GM23248 (cell line): Measurements from ENCODE around the gene CACNA1C. TPM values are rescaled to one million over a fixed set of nuclear protein-coding genes. Genes with fewer than 3 reads are reported as not detected.

Experiments used
- DNase-seq: peaks from one replicate; pipeline ENCODE4 v3.0.0-alpha.2; 2015
- H2AFZ ChIP-seq: fragments of 200-600 bp; sonication (generic); 2 replicates; pipeline ENCODE4 v1.6.1; 2016; ENCODE audit warnings: antibody characterized with exemption
- H3F3A ChIP-seq: fragments of 200-600 bp; sonication (generic); 2 replicates; pipeline ENCODE4 v1.6.1; 2016; ENCODE audit warnings: mild to moderate bottlenecking, antibody characterized with exemption, mixed run types; ENCODE audit not compliant: insufficient read depth
- H3K27ac ChIP-seq: fragments of 200-600 bp; sonication (generic); 2 replicates; pipeline ENCODE4 v1.5.1; 2016; ENCODE audit warnings: mild to moderate bottlenecking
- H3K27me3 ChIP-seq: fragments of 200-600 bp; sonication (generic); replicated peaks from 2 replicates; pipeline ENCODE4 v1.6.1; 2016; ENCODE audit warnings: mild to moderate bottlenecking; ENCODE audit not compliant: insufficient read depth
- H3K36me3 ChIP-seq: fragments of 200-600 bp; sonication (generic); 2 replicates; pipeline ENCODE4 v1.6.1; 2016; ENCODE audit warnings: low read depth, mild to moderate bottlenecking
- H3K4me1 ChIP-seq: fragments of 200-600 bp; sonication (generic); 2 replicates; pipeline ENCODE4 v1.6.1; 2016; ENCODE audit warnings: mild to moderate bottlenecking; ENCODE audit not compliant: insufficient read depth
- H3K4me2 ChIP-seq: fragments of 200-600 bp; sonication (generic); one replicate; pipeline ENCODE4 v1.6.1; 2016; ENCODE audit warnings: mild to moderate bottlenecking; ENCODE audit not compliant: unreplicated experiment
- H3K4me3 ChIP-seq: fragments of 200-600 bp; sonication (generic); 2 replicates; pipeline ENCODE4 v1.5.1; 2016; ENCODE audit warnings: mild to moderate bottlenecking
- H3K79me2 ChIP-seq: fragments of 200-600 bp; sonication (generic); 2 replicates; pipeline ENCODE4 v1.6.1; 2016; ENCODE audit warnings: mild to moderate bottlenecking; ENCODE audit not compliant: insufficient read depth
- H3K9ac ChIP-seq: fragments of 200-600 bp; sonication (generic); 2 replicates; pipeline ENCODE4 v1.6.1; 2016; ENCODE audit warnings: mild to moderate bottlenecking
- H3K9me2 ChIP-seq: fragments of 200-600 bp; sonication (generic); 2 replicates; pipeline ENCODE4 v1.6.1; 2016; ENCODE audit warnings: mixed run types, mild to moderate bottlenecking, moderate library complexity; ENCODE audit not compliant: insufficient read depth
- H3K9me3 ChIP-seq: fragments of 200-600 bp; sonication (generic); one replicate; pipeline ENCODE4 v1.6.1; 2017; ENCODE audit warnings: low read depth
- H4K20me1 ChIP-seq: fragments of 200-600 bp; sonication (generic); 2 replicates; pipeline ENCODE4 v1.6.0; 2016; ENCODE audit not compliant: insufficient read depth
- EZH2 ChIP-seq: fragments of 200-600 bp; sonication (generic); IDR thresholded peaks from 2 replicates; pipeline ENCODE4 v1.6.1; 2018; ENCODE audit warnings: antibody characterized with exemption, mild to moderate bottlenecking; ENCODE audit not compliant: insufficient read depth, poor library complexity, severe bottlenecking
- EZH2phosphoT487 ChIP-seq: fragments of 200-600 bp; sonication (generic); IDR thresholded peaks from 2 replicates; pipeline ENCODE4 v1.6.1; 2018; ENCODE audit warnings: antibody characterized with exemption, moderate library complexity, mild to moderate bottlenecking, low read depth; ENCODE audit not compliant: insufficient read depth
- WGBS, 2 experiments: methylation state at CpG; one replicate each; pipeline ENCODE4 v1.1.6; 2015 to 2017; ENCODE audit warnings: low lambda C conversion rate in 2 of 2, low coverage in 1 of 2; ENCODE audit errors: missing lambda C conversion rate in 2 of 2; 5-methylcytosine and 5-hydroxymethylcytosine counted together
- in situ Hi-C: fragments of 300-500 bp; cut with MboI; formaldehyde crosslinking; loops from 2 replicates; pipeline ENCODE4 v1.15.0; 2020
- polyA plus RNA-seq: library from polyadenylated mRNA; unstranded; fragments of >200 nt; fragmentation: Nextera tagmentation; extraction: Ambion mirVana; gene quantifications from 2 replicates; pipeline ENCODE4 v1.2.1, GENCODE V29; 2016
- total RNA-seq: library from RNA; depleted of rRNA; stranded (reverse); fragments of >200 nt; shearing (Covaris generic); gene quantifications from 2 replicates; pipeline ENCODE4 v1.2.3, GENCODE V29; 2014; rRNA removed

CACNA1C gene
- total and polyA plus RNA-seq, 2 experiments from 2014 or later = 4.9 to 11.5 TPM

GRCh38 chr12:2743478-2743877 is 690.7 kb downstream of the CACNA1C start:
- no peaks in the 10 kb centered on the region for H4K20me1 ChIP-seq

GRCh38 chr12:2745655-2746054 is 692.9 kb downstream of the CACNA1C start:
- Histone ChIP-seq H3K9ac (no peak overlapping the region), H3F3A (no peaks in the 10 kb centered on the region), H3K4me2 (no peak overlapping the region), H3K79me2 (no peaks in the 10 kb centered on the region), H3K4me1 (no peaks in the 10 kb centered on the region), H3K9me3 (no peaks in the 10 kb centered on the region), H3K27me3 (peaks cover 41% of the 10 kb centered on the region), H4K20me1 (no peaks in the 10 kb centered on the region), H3K36me3 (no peaks in the 10 kb centered on the region), H3K9me2 (no peaks in the 10 kb centered on the region), H2AFZ (no peak overlapping the region), H3K27ac (no peak overlapping the region), H3K4me3 (no peak overlapping the region)
- in situ Hi-C loops = no loop called here
- no peak for TF ChIP-seq EZH2phosphoT487
- no peak for TF ChIP-seq EZH2
- 41 to 43% methylated on average over 2 of the region's 2 CpGs for WGBS, 2 experiments
- DNase-seq = peak; percentile 7

More at GRCh38 chr12:2743478-2743877, 690.7 kb downstream of the CACNA1C start:
- no peaks in the 10 kb centered on the region for H3K9me3 ChIP-seq
- no peak overlapping the region for H3K4me2 ChIP-seq
- in situ Hi-C loops = no loop called here
- no peak overlapping the region for H2AFZ ChIP-seq
- no peak for TF ChIP-seq EZH2phosphoT487
- no peak for TF ChIP-seq EZH2
- H3K4me3 ChIP-seq = no peak overlapping the region
- H3K9me2 ChIP-seq = no peaks in the 10 kb centered on the region
- no peak overlapping the region for H3K9ac ChIP-seq
- H3K79me2 ChIP-seq = no peaks in the 10 kb centered on the region
- no peaks in the 10 kb centered on the region for H3F3A ChIP-seq
- no peaks in the 10 kb centered on the region for H3K36me3 ChIP-seq
- no peak for DNase-seq
- peaks cover 46% of the 10 kb centered on the region for H3K27me3 ChIP-seq
- H3K27ac ChIP-seq = no peak overlapping the region
- 52 to 56% methylated on average over 6 of the region's 6 CpGs for WGBS, 2 experiments
- no peaks in the 10 kb centered on the region for H3K4me1 ChIP-seq

Other genes starting within 250 kb of the CACNA1C start
- not detected in 2 replicates for gene LRTM2, start 232.4 kb upstream of the CACNA1C start, total RNA-seq
- gene LRTM2, start 232.4 kb upstream of the CACNA1C start, polyA plus RNA-seq = not detected in 2 replicates
- under 0.01 TPM in 1 of 2 replicates, not detected in the other for gene CACNA2D4, start 134.3 kb upstream of the CACNA1C start, total RNA-seq
- gene CACNA2D4, start 134.3 kb upstream of the CACNA1C start, polyA plus RNA-seq = 0.23 and 0.49 TPM in 2 replicates
- gene DCP1B, start 48.5 kb upstream of the CACNA1C start, total RNA-seq = 14.9 and 16.5 TPM in 2 replicates
- 14.3 and 18.1 TPM in 2 replicates for gene DCP1B, start 48.5 kb upstream of the CACNA1C start, polyA plus RNA-seq